DND-41 (cell line): Measurements from ENCODE around the gene MAPKAPK2.
A peak's percentile ranks its signal among the peaks of the same experiment; 100 is the strongest.

ENCODE experiments used
- ATAC-seq: fragments of 200-7000 bp; cut with Tn5 transposase; 3 replicates; pipeline ENCODE4 v1.9.1; 2021; ENCODE audit warnings: low read depth; ENCODE audit not compliant: insufficient read depth
- DNase-seq: peaks from one replicate; pipeline ENCODE4 v3.0.0-alpha.2; 2020
- H2AFZ ChIP-seq: 2 replicates; pipeline ENCODE4 v1.6.0; 2012; ENCODE audit warnings: low read depth, low read length
- H3K27ac ChIP-seq: 2 replicates; pipeline ENCODE4 v1.5.1; 2012; ENCODE audit warnings: low read length, inconsistent platforms
- H3K27me3 ChIP-seq: fragments of 200-600 bp; sonication (generic); 2 replicates; pipeline ENCODE4 v1.6.0; 2012; ENCODE audit warnings: low read length, mild to moderate bottlenecking, inconsistent platforms; ENCODE audit not compliant: insufficient read depth, poor library complexity
- H3K36me3 ChIP-seq: 2 replicates; pipeline ENCODE4 v1.5.1; 2012; ENCODE audit warnings: low read length, inconsistent platforms; ENCODE audit not compliant: insufficient read depth
- H3K4me1 ChIP-seq: 2 replicates; pipeline ENCODE4 v1.5.1; 2012; ENCODE audit warnings: mild to moderate bottlenecking, low read length; ENCODE audit not compliant: insufficient read depth
- H3K4me2 ChIP-seq: 2 replicates; pipeline ENCODE4 v1.6.0; 2012; ENCODE audit warnings: mild to moderate bottlenecking, moderate library complexity, low read length, inconsistent platforms; ENCODE audit not compliant: insufficient read depth
- H3K4me3 ChIP-seq, 2 experiments: fragments of 200-600 bp in 1 of 2; shearing (Covaris generic) in 1 of 2; 2 replicates each; pipeline ENCODE4 v1.5.1; 2012 to 2016; ENCODE audit warnings: inconsistent platforms in 2 of 2, low read length in 2 of 2, mild to moderate bottlenecking in 2 of 2, low read depth in 1 of 2, moderate library complexity in 1 of 2
- H3K79me2 ChIP-seq: 2 replicates; pipeline ENCODE4 v1.6.0; 2012; ENCODE audit warnings: low read length, inconsistent platforms; ENCODE audit not compliant: insufficient read depth
- H3K9ac ChIP-seq: 2 replicates; pipeline ENCODE4 v1.6.0; 2012; ENCODE audit warnings: low read depth, mild to moderate bottlenecking, inconsistent platforms, low read length, moderate library complexity
- H3K9me3 ChIP-seq: 2 replicates; pipeline ENCODE4 v1.5.1; 2012; ENCODE audit warnings: low read length, moderate library complexity, mild to moderate bottlenecking, inconsistent platforms; ENCODE audit not compliant: insufficient read depth, severe bottlenecking
- H4K20me1 ChIP-seq: 2 replicates; pipeline ENCODE4 v1.6.0; 2012; ENCODE audit warnings: low read length; ENCODE audit not compliant: insufficient read depth
- CTCF ChIP-seq: IDR thresholded peaks from 2 replicates; pipeline ENCODE4 v1.5.1; 2012; ENCODE audit warnings: borderline replicate concordance, low read length, moderate library complexity, mild to moderate bottlenecking; ENCODE audit not compliant: poor library complexity, severe bottlenecking; ENCODE audit errors: extremely low read depth
- EZH2 ChIP-seq: IDR thresholded peaks from 3 replicates; pipeline ENCODE4 v1.6.1; 2012; ENCODE audit warnings: borderline replicate concordance, low read depth, mild to moderate bottlenecking, moderate library complexity, low read length, inconsistent platforms; ENCODE audit not compliant: severe bottlenecking

The MAPKAPK2 gene

DNA sequence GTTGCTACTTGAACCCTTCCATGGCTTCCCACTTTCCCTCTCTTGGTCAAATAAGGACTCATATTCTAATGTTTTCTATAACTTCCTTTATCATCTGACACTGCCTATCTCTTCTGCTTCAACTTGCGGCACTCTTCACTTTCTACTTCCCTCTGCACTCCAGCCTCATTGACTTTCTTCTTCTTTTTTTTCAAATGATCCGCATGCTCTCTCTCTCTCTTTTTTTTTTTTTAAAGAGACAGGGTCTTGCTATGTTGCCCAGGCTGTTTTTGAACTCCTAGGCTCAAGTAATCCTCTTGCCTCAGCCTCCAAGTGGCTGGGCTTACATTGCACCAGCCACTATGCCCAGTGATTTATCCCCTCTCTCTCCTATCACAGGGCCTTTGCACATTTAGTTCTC, 94.9 kb downstream of the MAPKAPK2 start:
- Histone ChIP-seq H3K9ac (no peak overlapping the region), H3K36me3 (no peaks in the 10 kb centered on the region), H3K79me2 (no peaks in the 10 kb centered on the region), H3K27ac (no peak overlapping the region), H2AFZ (no peak overlapping the region), H3K4me3 (no peak overlapping the region), H3K27me3 (no peaks in the 10 kb centered on the region), H3K9me3 (no peaks in the 10 kb centered on the region), H3K4me2 (no peak overlapping the region), H4K20me1 (no peaks in the 10 kb centered on the region), H3K4me1 (peaks cover 34% of the 10 kb centered on the region)
- ATAC-seq: no peak
- no peak for DNase-seq
- TF ChIP-seq EZH2 (no peak), CTCF (no peak)

- H3K27me3 ChIP-seq: no peaks in the 10 kb centered on the region
- H3K9ac ChIP-seq: peak overlapping the region; percentile 10; the same call in 1 of the 2 replicates
- DNase-seq (peak; percentile 80), ATAC-seq (peak; percentile 96)
- H3K27ac ChIP-seq: peak overlapping the region; percentile 74
- no peak overlapping the region for H2AFZ ChIP-seq
- no peak overlapping the region for H3K4me3 ChIP-seq
- H3K36me3 ChIP-seq: no peaks in the 10 kb centered on the region
- no peaks in the 10 kb centered on the region for H4K20me1 ChIP-seq
- no peak for TF ChIP-seq EZH2
- TF ChIP-seq CTCF: no peak
- no peaks in the 10 kb centered on the region for H3K79me2 ChIP-seq
- H3K9me3 ChIP-seq: no peaks in the 10 kb centered on the region
- peak overlapping the region; percentile 18; the same call in 1 of the 2 replicates for H3K4me2 ChIP-seq
- peaks cover 38% of the 10 kb centered on the region for H3K4me1 ChIP-seq
Measured at GRCh38 chr1:206782448-206782847, 97.7 kb downstream of the MAPKAPK2 start.

GRCh38 chr1:206783506-206783905, 98.8 kb downstream of the MAPKAPK2 start:
- peaks cover 45% of the 10 kb centered on the region for H3K4me1 ChIP-seq
- H3K79me2 ChIP-seq: no peaks in the 10 kb centered on the region
- TF ChIP-seq CTCF (no peak), EZH2 (no peak)
- no peaks in the 10 kb centered on the region for H4K20me1 ChIP-seq
- H3K9ac ChIP-seq: no peak overlapping the region
- no peak overlapping the region for H2AFZ ChIP-seq
- no peaks in the 10 kb centered on the region for H3K27me3 ChIP-seq
- no peaks in the 10 kb centered on the region for H3K9me3 ChIP-seq
- no peaks in the 10 kb centered on the region for H3K36me3 ChIP-seq
- H3K4me2 ChIP-seq: no peak overlapping the region
- H3K4me3 ChIP-seq: no peak overlapping the region
- DNase-seq (no peak), ATAC-seq (no peak)
- peak overlapping the region; percentile 33; the same call in 1 of the 2 replicates for H3K27ac ChIP-seq
